Measurements from ENCODE around the gene AGK. TPM values are rescaled to one million over a fixed set of nuclear protein-coding genes. Genes with fewer than 3 reads are reported as not detected.
A peak's percentile ranks its signal among the peaks of the same experiment; 100 is the strongest.
"Not testable (repeated sequence)": the region's sequence is repeated elsewhere in the genome, so short reads cannot be mapped to it uniquely, and the experiment has no call there.

Gene AGK
- total RNA-seq, 4 donors from 2014 or later: 21.0 to 30.8 (median 25.5) TPM

GRCh38 chr7:141550386-141551093, 670 bp upstream of the AGK start:
- no peak for ATAC-seq
- H3K9me3 ChIP-seq: no peaks in the 10 kb centered on the region
- H3K27me3 ChIP-seq: no peaks in the 10 kb centered on the region
- peak overlapping the region; percentile 21 to 89 (median 79) for H3K27ac ChIP-seq
- WGBS, 2 donors (ENCODE audit: low coverage in 1 of 2): 14 to 15% methylated on average over 13 to 16 of the region's 18 CpGs
- H3K4me1 ChIP-seq: peaks cover 0 to 33% (median 13%) of the 10 kb centered on the region in 3 donors
- peaks cover 0 to 2% of the 10 kb centered on the region in 2 donors for H3K36me3 ChIP-seq
- peak overlapping the region; percentile 75 to 95 for H3K4me3 ChIP-seq
- TF ChIP-seq EP300 (IDR thresholded peaks at IDR 0.05) (no peak), CTCF (IDR thresholded peaks at IDR 0.05) (no peak), POLR2A (IDR thresholded peaks at IDR 0.05) (no peak), POLR2AphosphoS5 (IDR thresholded peaks at IDR 0.05) (no peak)

GRCh38 chr7:141551782-141552181, 572 bp downstream of the AGK start:
- H3K27ac ChIP-seq: peak overlapping the region in 3 of 4 donors; percentile 21 to 89 (median 85)
- ATAC-seq: no peak
- 12 to 16% methylated on average over 2 to 4 of the region's 4 CpGs for WGBS, 2 donors (ENCODE audit: low coverage in 1 of 2)

GRCh38 chr7:141557360-141557759, 6.2 kb downstream of the AGK start:
- WGBS, 2 donors (ENCODE audit: low coverage in 1 of 2): 68% methylated on average over 3 of the region's 3 CpGs; no CpG with 5 or more reads in 1 of the 2 donors

More at GRCh38 chr7:141551782-141552181, 572 bp downstream of the AGK start:
- Histone ChIP-seq H3K27me3 (no peaks in the 10 kb centered on the region), H3K9me3 (no peaks in the 10 kb centered on the region), H3K4me3 (peak overlapping the region; percentile 75 to 95), H3K4me1 (peaks cover 0 to 33% (median 13%) of the 10 kb centered on the region in 3 donors), H3K36me3 (peaks cover 0 to 14% of the 10 kb centered on the region in 2 donors)
- TF ChIP-seq CTCF (IDR thresholded peaks at IDR 0.05): no peak
- TF ChIP-seq EP300 (IDR thresholded peaks at IDR 0.05): no peak
- TF ChIP-seq POLR2AphosphoS5 (IDR thresholded peaks at IDR 0.05): no peak
- no peak for TF ChIP-seq POLR2A (IDR thresholded peaks at IDR 0.05)

GRCh38 chr7:141557831-141558531, 6.8 kb downstream of the AGK start:
- H3K36me3 ChIP-seq: peaks cover 0 to 39% of the 10 kb centered on the region in 2 donors
- not testable (repeated sequence) for H3K4me1 ChIP-seq, H3K4me3 ChIP-seq, H3K27ac ChIP-seq, H3K9me3 ChIP-seq, H3K27me3 ChIP-seq, ATAC-seq
- WGBS, 2 donors (ENCODE audit: low coverage in 1 of 2): 89 to 94% methylated on average over 7 to 11 of the region's 11 CpGs

More at GRCh38 chr7:141557360-141557759, 6.2 kb downstream of the AGK start:
- peaks cover 0 to 13% (median 2%) of the 10 kb centered on the region in 3 donors for H3K4me1 ChIP-seq
- peaks cover 0 to 32% of the 10 kb centered on the region in 2 donors for H3K36me3 ChIP-seq
- no peak for ATAC-seq
- H3K27ac ChIP-seq: no peak overlapping the region
- H3K27me3 ChIP-seq: no peaks in the 10 kb centered on the region
- H3K4me3 ChIP-seq: no peak overlapping the region
- H3K9me3 ChIP-seq: peaks cover 0 to 7% (median 0%) of the 10 kb centered on the region in 3 donors
- TF ChIP-seq POLR2A (IDR thresholded peaks at IDR 0.05): no peak

- 65 to 72% methylated on average over 3 of the region's 3 CpGs for WGBS, 2 donors (ENCODE audit: low coverage in 1 of 2)
- Histone ChIP-seq H3K27me3 (no peaks in the 10 kb centered on the region), H3K36me3 (peaks cover 0 to 45% of the 10 kb centered on the region in 2 donors), H3K4me3 (no peak overlapping the region), H3K4me1 (no peaks in the 10 kb centered on the region), H3K27ac (no peak overlapping the region), H3K9me3 (peaks cover 0 to 7% (median 0%) of the 10 kb centered on the region in 3 donors)
- TF ChIP-seq EP300 (IDR thresholded peaks at IDR 0.05) (no peak), POLR2AphosphoS5 (IDR thresholded peaks at IDR 0.05) (no peak), CTCF (IDR thresholded peaks at IDR 0.05) (no peak), POLR2A (IDR thresholded peaks at IDR 0.05) (no peak)
- ATAC-seq: no peak
Observed at GRCh38 chr7:141558544-141559183, 7.5 kb downstream of the AGK start.
